ENCODE data around the gene BACE1. TPM values are rescaled to one million over a fixed set of nuclear protein-coding genes. Genes with fewer than 3 reads are reported as not detected.

Gene BACE1
- 7.5 and 20.6 TPM in 2 replicates for total RNA-seq

GRCh38 chr11:117316197-117316961 is at the start of gene BACE1:
TSS of gene BACE1 (minus strand) at chr11:117316256. CDS start at chr11:117315795, 461 bp downstream.

GRCh38 chr11:117327567-117328374 is 11.7 kb upstream of the BACE1 start, which contains the start of gene CEP164:
TSS of gene CEP164 (plus strand) at chr11:117327854. CDS start at chr11:117338587, 10,733 bp downstream.

GRCh38 chr11:117290809-117291396 is 25.2 kb downstream of the BACE1 start, which contains the start of gene BACE1-AS:
TSS of gene BACE1-AS (plus strand) at chr11:117291346.

Other genes with a start within 250 kb of the BACE1 start
- gene SIK3, start 217.8 kb downstream of the BACE1 start, total RNA-seq, result 7.9 and 18.6 TPM in 2 replicates
- 204 and 229 TPM in 2 replicates for gene PAFAH1B2, start 172.0 kb downstream of the BACE1 start, total RNA-seq
- 8.2 and 18.6 TPM in 2 replicates for gene SIDT2, start 137.5 kb downstream of the BACE1 start, total RNA-seq
- gene TAGLN, start 116.9 kb downstream of the BACE1 start, total RNA-seq, result 90.6 and 388 TPM in 2 replicates
- gene PCSK7, start 84.2 kb downstream of the BACE1 start, total RNA-seq, result 26.0 and 55.4 TPM in 2 replicates
- 10.9 and 13.7 TPM in 2 replicates for gene RNF214, start 83.6 kb downstream of the BACE1 start, total RNA-seq
- 1.0 and 4.1 TPM in 2 replicates for gene BACE1-AS, start 24.9 kb downstream of the BACE1 start, total RNA-seq
- 32.1 and 32.2 TPM in 2 replicates for gene CEP164, start 11.6 kb upstream of the BACE1 start, total RNA-seq

All from nasal cavity respiratory epithelium epithelial cell of viscerocranial mucosa (primary cell).